Vagina (tissue), 2 donors: ENCODE results near the gene TGFBR3L.

Source experiments
- CTCF ChIP-seq, 3 experiments: fragments of 450-650 bp in 2 of 3; fragments of 200-600 bp in 1 of 3; sonication (generic) in 1 of 3; IDR thresholded peaks; one replicate each; pipeline ENCODE4 v1.5.1; 2017 to 2019; ENCODE audit warnings: antibody characterized with exemption in 3 of 3, mild to moderate bottlenecking in 2 of 3, moderate library complexity in 2 of 3
- POLR2A ChIP-seq, 2 donors: fragments of 450-650 bp; IDR thresholded peaks; one replicate each; pipeline ENCODE4 v1.6.1; 2017; ENCODE audit warnings: antibody characterized with exemption in 2 of 2, mild to moderate bottlenecking in 2 of 2, moderate library complexity in 2 of 2
- POLR2AphosphoS5 ChIP-seq, 2 donors: sonication (generic); formaldehyde crosslinking; IDR thresholded peaks; one replicate each; pipeline ENCODE4 v1.9.0; 2017; ENCODE audit warnings: antibody characterized with exemption in 2 of 2, mild to moderate bottlenecking in 2 of 2, low read depth in 1 of 2; ENCODE audit not compliant: insufficient read depth in 1 of 2

- TF ChIP-seq CTCF (IDR thresholded peaks at IDR 0.05) (peak in 2 of 3 experiments; percentile 58 to 64), POLR2AphosphoS5 (IDR thresholded peaks at IDR 0.05; ENCODE audit: insufficient read depth in 1 of 2, low read depth in 1 of 2) (no peak), POLR2A (IDR thresholded peaks at IDR 0.05) (no peak)
Measured at GRCh38 chr19:7925171-7925851, 10.7 kb downstream of the TGFBR3L start.
